ENCODE measurements around the gene TVP23B.

DNA sequence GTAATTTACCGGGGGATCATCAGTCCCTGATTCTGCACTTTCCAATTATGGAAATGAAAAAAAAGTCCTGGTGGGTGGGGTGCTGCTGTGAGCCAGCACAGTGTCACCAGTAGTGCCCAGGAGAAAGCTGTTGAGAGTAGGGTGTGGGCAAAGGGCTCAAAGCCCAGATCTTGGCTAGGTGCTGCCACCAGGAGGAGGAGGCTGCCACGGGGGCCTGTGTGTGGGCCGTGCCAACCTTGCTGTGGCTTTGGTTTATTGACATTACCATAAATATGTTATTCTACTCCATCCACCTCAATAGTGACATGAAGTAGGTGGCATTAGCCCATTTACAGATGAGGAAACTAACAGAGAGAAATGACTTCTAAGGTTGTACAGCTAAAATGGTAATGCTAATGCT, 70.2 kb downstream of the TVP23B start:
- TF ChIP-seq, protein P1, sequence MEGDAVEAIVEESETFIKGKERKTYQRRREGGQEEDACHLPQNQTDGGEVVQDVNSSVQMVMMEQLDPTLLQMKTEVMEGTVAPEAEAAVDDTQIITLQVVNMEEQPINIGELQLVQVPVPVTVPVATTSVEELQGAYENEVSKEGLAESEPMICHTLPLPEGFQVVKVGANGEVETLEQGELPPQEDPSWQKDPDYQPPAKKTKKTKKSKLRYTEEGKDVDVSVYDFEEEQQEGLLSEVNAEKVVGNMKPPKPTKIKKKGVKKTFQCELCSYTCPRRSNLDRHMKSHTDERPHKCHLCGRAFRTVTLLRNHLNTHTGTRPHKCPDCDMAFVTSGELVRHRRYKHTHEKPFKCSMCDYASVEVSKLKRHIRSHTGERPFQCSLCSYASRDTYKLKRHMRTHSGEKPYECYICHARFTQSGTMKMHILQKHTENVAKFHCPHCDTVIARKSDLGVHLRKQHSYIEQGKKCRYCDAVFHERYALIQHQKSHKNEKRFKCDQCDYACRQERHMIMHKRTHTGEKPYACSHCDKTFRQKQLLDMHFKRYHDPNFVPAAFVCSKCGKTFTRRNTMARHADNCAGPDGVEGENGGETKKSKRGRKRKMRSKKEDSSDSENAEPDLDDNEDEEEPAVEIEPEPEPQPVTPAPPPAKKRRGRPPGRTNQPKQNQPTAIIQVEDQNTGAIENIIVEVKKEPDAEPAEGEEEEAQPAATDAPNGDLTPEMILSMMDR (IDR thresholded peaks at IDR 0.05; ENCODE audit: borderline replicate concordance, extremely low read depth, low read length, poor library complexity, severe bottlenecking): no peak
- no peak for TF ChIP-seq EZH2 (IDR thresholded peaks at IDR 0.05; ENCODE audit: borderline replicate concordance, low read depth, low read length, severe bottlenecking)
